AG04450 (cell line): ENCODE data around the gene KATNAL1. TPM values are rescaled to one million over a fixed set of nuclear protein-coding genes. Genes with fewer than 3 reads are reported as not detected.
"Not testable (repeated sequence)": the region's sequence is repeated elsewhere in the genome, so short reads cannot be mapped to it uniquely, and the experiment has no call there.

Experiments used
- CTCF ChIA-PET: fragments of 300-600, 350-600 bp; formaldehyde crosslinking; extraction: SDS; loops from one replicate; lab custom pipeline; 2022; ENCODE audit warnings: antibody characterized with exemption, inconsistent platforms; lab: Charles Lee
- POLR2A ChIA-PET: fragments of 350-600 bp; formaldehyde crosslinking; extraction: SDS; loops from one replicate; lab custom pipeline; 2021; ENCODE audit warnings: antibody characterized with exemption, inconsistent platforms; lab: Yijun Ruan, JAX
- DNase-seq: peaks from one replicate; pipeline ENCODE4 v3.0.0-alpha.2; 2011; ENCODE audit warnings: low read depth, low spot score
- H3K27ac ChIP-seq: one replicate; pipeline ENCODE4 v1.5.1; 2012; ENCODE audit warnings: low read depth, low read length, control low read depth
- H3K27me3 ChIP-seq: one replicate; pipeline ENCODE4 v1.6.0; 2012; ENCODE audit warnings: low read length; ENCODE audit not compliant: control insufficient read depth, insufficient read depth
- H3K4me3 ChIP-seq: 2 replicates; pipeline ENCODE4 v1.5.1; 2011; ENCODE audit warnings: mild to moderate bottlenecking, low read depth, low read length, control low read depth
- H3K9me3 ChIP-seq: 2 replicates; pipeline ENCODE4 v1.5.1; 2012; ENCODE audit warnings: low read length; ENCODE audit not compliant: control insufficient read depth, insufficient read depth
- polyA plus RNA-seq: library from polyadenylated mRNA; depleted of rRNA; stranded (reverse); fragments of >200 nt; gene quantifications from 2 replicates; pipeline ENCODE4 v1.2.3, GENCODE V29; 2011
- TF ChIP-seq, protein P1 (sequence below): IDR thresholded peaks from 2 replicates; pipeline ENCODE4 v1.5.1; 2011; ENCODE audit warnings: low read depth, low read length, control low read depth, inconsistent platforms

Gene KATNAL1
- polyA plus RNA-seq, 1 experiment, result 12.6 TPM

GRCh38 chr13:30274083-30274482, 33.3 kb downstream of the KATNAL1 start:
- CTCF ChIA-PET, result no interaction called here
- no peak for DNase-seq
- Histone ChIP-seq H3K27ac (no peak overlapping the region), H3K9me3 (no peaks in the 10 kb centered on the region), H3K27me3 (no peaks in the 10 kb centered on the region), H3K4me3 (no peak overlapping the region)
- POLR2A ChIA-PET, result no interaction called here
- TF ChIP-seq, protein P1, sequence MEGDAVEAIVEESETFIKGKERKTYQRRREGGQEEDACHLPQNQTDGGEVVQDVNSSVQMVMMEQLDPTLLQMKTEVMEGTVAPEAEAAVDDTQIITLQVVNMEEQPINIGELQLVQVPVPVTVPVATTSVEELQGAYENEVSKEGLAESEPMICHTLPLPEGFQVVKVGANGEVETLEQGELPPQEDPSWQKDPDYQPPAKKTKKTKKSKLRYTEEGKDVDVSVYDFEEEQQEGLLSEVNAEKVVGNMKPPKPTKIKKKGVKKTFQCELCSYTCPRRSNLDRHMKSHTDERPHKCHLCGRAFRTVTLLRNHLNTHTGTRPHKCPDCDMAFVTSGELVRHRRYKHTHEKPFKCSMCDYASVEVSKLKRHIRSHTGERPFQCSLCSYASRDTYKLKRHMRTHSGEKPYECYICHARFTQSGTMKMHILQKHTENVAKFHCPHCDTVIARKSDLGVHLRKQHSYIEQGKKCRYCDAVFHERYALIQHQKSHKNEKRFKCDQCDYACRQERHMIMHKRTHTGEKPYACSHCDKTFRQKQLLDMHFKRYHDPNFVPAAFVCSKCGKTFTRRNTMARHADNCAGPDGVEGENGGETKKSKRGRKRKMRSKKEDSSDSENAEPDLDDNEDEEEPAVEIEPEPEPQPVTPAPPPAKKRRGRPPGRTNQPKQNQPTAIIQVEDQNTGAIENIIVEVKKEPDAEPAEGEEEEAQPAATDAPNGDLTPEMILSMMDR, result no peak

DNA sequence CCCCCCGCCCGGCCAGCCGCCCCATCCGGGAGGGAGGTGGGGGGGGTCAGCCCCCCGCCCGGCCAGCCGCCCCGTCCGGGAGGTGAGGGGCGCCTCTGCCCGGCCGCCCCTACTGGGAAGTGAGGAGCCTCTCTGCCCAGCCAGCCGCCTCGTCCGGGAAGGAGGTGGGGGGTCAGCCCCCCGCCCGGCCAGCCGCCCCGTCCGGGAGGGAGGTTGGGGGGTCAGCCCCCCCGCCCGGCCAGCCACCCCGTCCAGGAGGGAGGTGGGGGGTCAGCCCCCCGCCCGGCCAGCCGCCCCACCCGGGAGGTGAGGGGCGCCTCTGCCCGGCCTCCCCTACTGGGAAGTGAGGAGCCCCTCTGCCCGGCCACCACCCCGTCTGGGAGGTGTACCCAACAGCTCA, 37.3 kb downstream of the KATNAL1 start:
- CTCF ChIA-PET, DNase-seq, H3K27me3 ChIP-seq, H3K4me3 ChIP-seq, POLR2A ChIA-PET, H3K9me3 ChIP-seq, H3K27ac ChIP-seq: not testable (repeated sequence)

- Histone ChIP-seq H3K4me3 (no peak overlapping the region), H3K27me3 (no peaks in the 10 kb centered on the region), H3K9me3 (no peaks in the 10 kb centered on the region), H3K27ac (no peak overlapping the region)
- no peak for DNase-seq
- CTCF ChIA-PET, result no interaction called here
- POLR2A ChIA-PET, result no interaction called here
- TF ChIP-seq, protein P1, result no peak
These were observed 38.7 kb downstream of the KATNAL1 start for GRCh38 chr13:30268673-30269072.

DNA sequence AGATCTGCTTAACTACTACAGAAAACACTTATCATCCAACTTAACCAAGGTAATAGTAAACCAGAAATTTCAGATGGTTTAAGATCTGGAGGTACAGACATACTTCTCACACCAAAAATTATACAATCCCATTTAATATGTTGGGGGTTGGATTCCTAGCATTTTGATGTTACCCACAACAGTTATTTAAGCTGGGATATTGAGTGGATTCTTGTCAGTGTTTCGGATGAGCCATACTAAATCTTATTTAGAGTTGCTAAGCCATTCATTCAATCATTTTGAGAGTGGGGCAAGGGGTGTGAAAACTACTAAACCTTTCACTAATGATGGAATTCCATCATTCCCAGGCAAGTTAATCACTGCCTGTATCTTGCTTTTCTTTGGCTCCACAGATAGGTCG, 40.6 kb downstream of the KATNAL1 start:
- Histone ChIP-seq H3K27ac (no peak overlapping the region), H3K27me3 (no peaks in the 10 kb centered on the region), H3K9me3 (no peaks in the 10 kb centered on the region), H3K4me3 (no peak overlapping the region)
- TF ChIP-seq, protein P1, result no peak
- ChIA-PET CTCF (no interaction called here), POLR2A (no interaction called here)
- DNase-seq, result no peak

GRCh38 chr13:30259149-30259733, 48.1 kb downstream of the KATNAL1 start:
- H3K27ac ChIP-seq, POLR2A ChIA-PET, H3K27me3 ChIP-seq, H3K4me3 ChIP-seq, H3K9me3 ChIP-seq, CTCF ChIA-PET, DNase-seq: not testable (repeated sequence)

- ChIA-PET CTCF (no interaction called here), POLR2A (no interaction called here)
- Histone ChIP-seq H3K9me3 (no peaks in the 10 kb centered on the region), H3K4me3 (no peak overlapping the region), H3K27me3 (no peaks in the 10 kb centered on the region), H3K27ac (no peak overlapping the region)
- DNase-seq, result no peak
- TF ChIP-seq, protein P1, result no peak
These were observed 49.8 kb downstream of the KATNAL1 start for GRCh38 chr13:30257468-30258099.
